MCF 10A (cell line): ENCODE data around the gene CEMIP. TPM values are rescaled to one million over a fixed set of nuclear protein-coding genes. Genes with fewer than 3 reads are reported as not detected.

Source experiments
- BruUV-seq: library from RNA; stranded (reverse); fragments of 400-500 nt; replicated peaks from 2 replicates; lab custom pipeline; 2021; lab: Mats Ljungman, UMichigan
- CTCF ChIA-PET: fragments of 300-600 bp; sonication (Branson Sonifier 250); formaldehyde crosslinking; extraction: SDS; loops from one replicate; lab custom pipeline; 2021; ENCODE audit warnings: antibody characterized with exemption, inconsistent platforms; lab: Yijun Ruan, JAX
- POLR2A ChIA-PET: fragments of 300-600, 350-650 bp; sonication (Branson Sonifier 250); formaldehyde crosslinking; extraction: SDS; loops from one replicate; lab custom pipeline; 2020; ENCODE audit warnings: antibody characterized with exemption, inconsistent platforms; lab: Yijun Ruan, JAX
- DNase-seq: peaks from one replicate; pipeline ENCODE4 v3.0.0-alpha.2; 2018; ENCODE audit not compliant: unreplicated experiment
- H3K27ac Mint-ChIP-seq: one replicate; pipeline ENCODE4 v1.8.0; 2022; ENCODE audit warnings: mild to moderate bottlenecking, low read depth, mixed read lengths; ENCODE audit not compliant: unreplicated experiment
- H3K27me3 Mint-ChIP-seq: one replicate; pipeline ENCODE4 v1.8.0; 2022; ENCODE audit warnings: mixed read lengths; ENCODE audit not compliant: insufficient read depth, unreplicated experiment
- H3K36me3 Mint-ChIP-seq: one replicate; pipeline ENCODE4 v1.8.0; 2022; ENCODE audit warnings: mild to moderate bottlenecking, moderate library complexity, mixed read lengths; ENCODE audit not compliant: insufficient read depth, unreplicated experiment
- H3K4me1 Mint-ChIP-seq: one replicate; pipeline ENCODE4 v1.8.0; 2022; ENCODE audit warnings: mixed read lengths; ENCODE audit not compliant: insufficient read depth, unreplicated experiment
- H3K4me3 Mint-ChIP-seq: one replicate; pipeline ENCODE4 v1.8.0; 2022; ENCODE audit warnings: mild to moderate bottlenecking, moderate library complexity, mixed read lengths; ENCODE audit not compliant: unreplicated experiment
- H3K9me3 Mint-ChIP-seq: one replicate; pipeline ENCODE4 v1.8.0; 2022; ENCODE audit warnings: mixed read lengths; ENCODE audit not compliant: unreplicated experiment
- CTCF ChIP-seq: fragments of 200-600 bp; IDR thresholded peaks from one replicate; pipeline ENCODE4 v1.8.0; 2022; ENCODE audit warnings: antibody characterized with exemption, mild to moderate bottlenecking; ENCODE audit not compliant: unreplicated experiment
- intact Hi-C: fragments of 100-400 bp; cut with micrococcal nuclease; formaldehyde crosslinking; loops from 2 replicates; pipeline ENCODE4 v1.14.1; 2022
- total RNA-seq: library from RNA; stranded (reverse); gene quantifications from 2 replicates; pipeline ENCODE4 v1.2.3, GENCODE V29; 2022

The CEMIP gene
- total RNA-seq, 1 experiment from 2014 or later: 0.14 TPM

DNA sequence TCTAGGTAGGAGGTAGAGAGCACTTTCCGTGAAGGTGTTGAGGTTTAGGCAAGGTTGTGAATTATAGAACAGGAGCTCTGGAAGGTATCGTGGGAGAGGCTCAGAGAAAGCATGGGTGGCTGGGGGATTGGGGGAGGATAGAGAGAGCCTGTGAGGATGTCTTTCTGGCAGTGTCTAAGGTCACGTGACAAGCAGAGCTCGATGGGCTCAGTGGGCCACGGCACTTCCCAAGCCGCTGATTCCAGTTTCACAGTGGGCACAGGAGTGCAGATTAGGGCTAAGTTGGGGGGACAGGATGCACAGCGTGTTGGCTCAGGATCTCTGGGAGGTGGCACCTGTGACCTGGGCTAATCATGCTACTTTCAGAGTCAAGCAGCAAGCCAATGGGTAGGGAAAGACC, 52.0 kb downstream of the CEMIP start:
- TF ChIP-seq CTCF: no peak
- H3K27me3 Mint-ChIP-seq: no peaks in the 10 kb centered on the region
- no peaks in the 10 kb centered on the region for H3K4me1 Mint-ChIP-seq
- H3K27ac Mint-ChIP-seq: no peak overlapping the region
- ChIA-PET CTCF (interaction anchor here (1.6 kb wide), 1 partner anchor 52 kb away, joined by 6 read pairs; the partner anchor contains the start of gene CEMIP), POLR2A (interaction anchor here (0.6 kb wide), 1 partner anchor 52 kb away, joined by 3 read pairs; the partner anchor contains the start of gene CEMIP)
- no peak for DNase-seq
- H3K36me3 Mint-ChIP-seq: no peaks in the 10 kb centered on the region
- no peak overlapping the region for H3K4me3 Mint-ChIP-seq
- BruUV-seq: no TSS peak
- no peaks in the 10 kb centered on the region for H3K9me3 Mint-ChIP-seq
- intact Hi-C loops: no loop called here

DNA sequence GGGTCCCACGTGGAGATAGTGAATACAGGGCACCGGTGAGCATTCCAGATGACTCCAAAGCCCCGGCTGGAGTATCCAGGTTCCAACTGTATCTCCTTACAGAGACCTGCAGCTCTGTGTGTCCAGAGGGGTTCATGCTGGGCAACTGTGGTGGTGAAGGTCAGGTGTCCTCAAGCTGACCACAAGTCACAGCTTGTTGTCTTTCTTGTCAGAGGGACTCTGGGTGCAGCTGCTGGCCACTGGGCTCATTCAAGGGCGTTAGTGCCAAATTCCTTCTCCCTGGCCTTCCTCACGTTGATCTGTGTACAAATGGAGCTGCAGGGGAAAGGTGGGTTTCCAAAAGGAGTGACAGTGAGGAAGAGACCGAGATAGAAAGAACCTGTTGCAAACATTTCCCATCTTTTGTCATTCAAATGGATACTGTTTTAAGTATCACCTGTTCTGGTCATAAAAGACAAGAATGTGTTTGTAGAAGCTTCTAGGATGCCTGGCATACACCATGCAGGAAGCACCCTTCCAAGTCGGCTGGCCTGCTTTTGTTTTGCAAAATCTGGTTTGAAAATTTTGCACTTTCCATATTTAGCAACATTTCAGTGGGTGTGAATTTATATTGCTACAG, 52.5 kb downstream of the CEMIP start:
- intact Hi-C loops: no loop called here
- Mint-ChIP-seq H3K27ac (no peak overlapping the region), H3K4me3 (no peak overlapping the region), H3K4me1 (no peaks in the 10 kb centered on the region), H3K9me3 (no peaks in the 10 kb centered on the region), H3K36me3 (no peaks in the 10 kb centered on the region), H3K27me3 (no peaks in the 10 kb centered on the region)
- BruUV-seq: no TSS peak
- ChIA-PET POLR2A (no interaction called here), CTCF (interaction anchor here (1.6 kb wide), 1 partner anchor 52 kb away, joined by 6 read pairs; the partner anchor contains the start of gene CEMIP)
- TF ChIP-seq CTCF: no peak
- no peak for DNase-seq

GRCh38 chr15:80832686-80833085, 53.5 kb downstream of the CEMIP start:
- Mint-ChIP-seq H3K27ac (no peak overlapping the region), H3K4me3 (no peak overlapping the region), H3K27me3 (no peaks in the 10 kb centered on the region), H3K4me1 (no peaks in the 10 kb centered on the region), H3K9me3 (no peaks in the 10 kb centered on the region), H3K36me3 (peaks cover 7% of the 10 kb centered on the region)
- intact Hi-C loops: no loop called here
- TF ChIP-seq CTCF: no peak
- POLR2A ChIA-PET: interaction anchor here (0.6 kb wide), 1 partner anchor 95 kb away, joined by 5 read pairs; no protein-coding TSS in a partner anchor
- CTCF ChIA-PET: interaction anchor here (0.7 kb wide), 1 partner anchor 120 kb away, joined by 3 read pairs; no protein-coding TSS in a partner anchor
- no TSS peak for BruUV-seq
- DNase-seq: no peak

- Mint-ChIP-seq H3K4me1 (no peaks in the 10 kb centered on the region), H3K4me3 (no peak overlapping the region), H3K9me3 (no peaks in the 10 kb centered on the region), H3K27me3 (no peaks in the 10 kb centered on the region), H3K36me3 (peaks cover 7% of the 10 kb centered on the region), H3K27ac (no peak overlapping the region)
- DNase-seq: no peak
- intact Hi-C loops: no loop called here
- no TSS peak for BruUV-seq
- ChIA-PET CTCF (no interaction called here), POLR2A (no interaction called here)
- no peak for TF ChIP-seq CTCF
Measured at GRCh38 chr15:80834402-80834801, 55.2 kb downstream of the CEMIP start.
